ENCODE measurements around the gene TAGAP.

DNA sequence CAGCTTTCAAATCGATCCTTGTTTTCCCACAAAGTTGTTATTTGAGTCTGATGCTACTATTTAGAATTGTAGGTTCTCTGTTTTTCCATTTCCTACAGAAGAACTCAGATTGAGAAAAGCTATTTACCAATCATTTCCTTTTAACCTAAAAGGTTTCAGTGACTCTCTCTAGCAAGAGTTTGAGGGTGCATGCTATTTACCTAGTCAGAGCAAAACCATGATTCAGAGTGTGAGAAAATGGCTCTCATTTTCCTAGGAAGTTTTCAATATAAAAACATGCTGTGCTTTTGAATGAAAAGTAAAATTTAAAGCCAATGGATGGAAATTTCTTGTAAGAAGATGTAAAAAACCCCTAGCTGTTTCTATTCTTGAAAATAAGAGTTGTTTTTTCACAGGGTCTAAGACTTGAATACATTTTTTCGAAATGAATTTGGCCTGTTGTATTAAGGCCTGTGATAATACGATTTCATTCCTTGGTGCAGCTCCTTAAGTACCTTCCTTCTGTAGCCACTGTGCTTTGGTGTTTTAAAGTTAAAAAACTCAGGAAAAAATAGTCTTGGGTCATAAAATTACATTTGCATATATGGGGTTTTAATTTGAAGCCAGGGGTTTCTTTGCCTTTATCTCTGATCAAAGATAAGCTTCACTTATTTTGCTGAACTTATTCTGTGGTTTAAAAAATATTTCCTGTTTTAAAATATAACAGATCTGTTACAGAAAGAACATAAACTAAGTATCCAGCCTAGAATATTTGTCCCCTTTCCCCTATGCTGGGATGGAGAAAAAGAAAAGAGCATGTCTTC lies 26.8 kb downstream of the TAGAP start:
- TF ChIP-seq, protein P1, sequence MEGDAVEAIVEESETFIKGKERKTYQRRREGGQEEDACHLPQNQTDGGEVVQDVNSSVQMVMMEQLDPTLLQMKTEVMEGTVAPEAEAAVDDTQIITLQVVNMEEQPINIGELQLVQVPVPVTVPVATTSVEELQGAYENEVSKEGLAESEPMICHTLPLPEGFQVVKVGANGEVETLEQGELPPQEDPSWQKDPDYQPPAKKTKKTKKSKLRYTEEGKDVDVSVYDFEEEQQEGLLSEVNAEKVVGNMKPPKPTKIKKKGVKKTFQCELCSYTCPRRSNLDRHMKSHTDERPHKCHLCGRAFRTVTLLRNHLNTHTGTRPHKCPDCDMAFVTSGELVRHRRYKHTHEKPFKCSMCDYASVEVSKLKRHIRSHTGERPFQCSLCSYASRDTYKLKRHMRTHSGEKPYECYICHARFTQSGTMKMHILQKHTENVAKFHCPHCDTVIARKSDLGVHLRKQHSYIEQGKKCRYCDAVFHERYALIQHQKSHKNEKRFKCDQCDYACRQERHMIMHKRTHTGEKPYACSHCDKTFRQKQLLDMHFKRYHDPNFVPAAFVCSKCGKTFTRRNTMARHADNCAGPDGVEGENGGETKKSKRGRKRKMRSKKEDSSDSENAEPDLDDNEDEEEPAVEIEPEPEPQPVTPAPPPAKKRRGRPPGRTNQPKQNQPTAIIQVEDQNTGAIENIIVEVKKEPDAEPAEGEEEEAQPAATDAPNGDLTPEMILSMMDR (IDR thresholded peaks at IDR 0.05), result no peak
- no peak for TF ChIP-seq POLR2A (IDR thresholded peaks at IDR 0.05)
